Fibroblast of skin of left quadriceps (primary cell): ENCODE results near the gene PCED1A.

ENCODE experiments used
- DNase-seq, 2 experiments: peaks; one replicate each; pipeline ENCODE4 v3.0.0-alpha.2; 2013; ENCODE audit warnings: low read depth in 2 of 2

PCED1A gene, protein sequence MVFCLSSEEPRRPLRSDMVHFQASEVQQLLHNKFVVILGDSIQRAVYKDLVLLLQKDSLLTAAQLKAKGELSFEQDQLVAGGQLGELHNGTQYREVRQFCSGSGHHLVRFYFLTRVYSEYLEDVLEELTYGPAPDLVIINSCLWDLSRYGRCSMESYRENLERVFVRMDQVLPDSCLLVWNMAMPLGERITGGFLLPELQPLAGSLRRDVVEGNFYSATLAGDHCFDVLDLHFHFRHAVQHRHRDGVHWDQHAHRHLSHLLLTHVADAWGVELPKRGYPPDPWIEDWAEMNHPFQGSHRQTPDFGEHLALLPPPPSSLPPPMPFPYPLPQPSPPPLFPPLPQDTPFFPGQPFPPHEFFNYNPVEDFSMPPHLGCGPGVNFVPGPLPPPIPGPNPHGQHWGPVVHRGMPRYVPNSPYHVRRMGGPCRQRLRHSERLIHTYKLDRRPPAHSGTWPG

GRCh38 chr20:2840138-2840966 is at the start of gene PCED1A, which contains the start of gene VPS16:
TSS of gene PCED1A (minus strand) at chr20:2840655. CDS start at chr20:2839912, 743 bp downstream.
TSS of gene VPS16 (plus strand) at chr20:2840745. CDS start at chr20:2840775, 30 bp downstream.
- DNase-seq: peak in 1 of 2 experiments; percentile 63

DNA sequence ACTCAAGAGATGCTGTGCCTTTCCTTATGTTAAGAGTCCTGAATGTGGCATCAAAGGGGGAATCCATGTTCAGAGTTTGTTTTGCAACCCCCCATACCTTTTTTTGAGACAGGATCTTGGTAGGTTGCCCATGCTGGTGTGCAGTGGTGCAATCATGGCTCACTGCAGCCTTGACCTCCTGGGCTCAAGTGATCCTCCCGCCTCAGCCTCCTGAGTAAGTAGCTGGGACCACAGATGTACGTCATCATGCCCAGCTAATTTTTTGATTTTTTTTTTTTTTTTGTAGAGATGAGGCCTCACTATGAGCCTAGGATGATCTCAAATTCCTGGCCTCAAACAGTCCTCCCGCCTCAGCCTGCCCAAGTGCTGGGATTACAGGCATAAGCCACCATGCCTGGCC is 49.3 kb upstream of the PCED1A start:
- no peak for DNase-seq

GRCh38 chr20:2889209-2889608 is 48.8 kb upstream of the PCED1A start:
- DNase-seq: no peak

DNA sequence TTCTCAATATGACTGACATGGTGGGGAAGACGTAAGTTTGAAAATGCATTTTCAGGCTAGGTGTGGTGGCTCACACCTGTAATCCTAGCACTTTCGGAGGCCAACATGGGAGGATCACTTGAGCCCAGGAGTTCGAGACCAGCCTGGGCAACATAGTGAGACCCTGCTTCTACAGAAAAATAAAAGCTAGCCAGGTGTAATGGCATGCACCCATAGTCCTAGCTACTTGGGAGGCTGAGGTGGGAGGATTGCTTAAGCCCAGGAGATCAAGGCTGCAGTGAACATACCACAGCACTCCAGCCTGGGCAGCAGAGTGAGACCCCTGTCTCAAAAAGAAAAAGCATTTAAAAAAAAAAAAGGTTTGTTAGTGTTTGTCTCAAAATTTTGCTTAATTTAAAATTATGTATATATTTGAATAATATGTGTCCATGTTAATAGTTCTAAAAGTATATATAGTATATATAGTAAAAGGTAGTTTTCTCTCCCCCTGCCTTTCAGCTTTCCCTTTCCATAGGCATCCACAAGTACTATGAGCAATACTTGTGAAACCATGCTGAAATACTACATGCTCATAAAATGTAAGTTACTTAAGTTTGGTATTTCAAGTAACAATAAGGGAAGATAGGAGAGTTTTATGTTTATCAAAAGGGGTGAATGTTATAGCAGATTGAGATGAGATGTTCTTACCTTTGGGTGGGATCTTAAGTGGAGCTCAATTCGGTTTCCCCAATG is 47.9 kb upstream of the PCED1A start:
- DNase-seq: no peak

- DNase-seq: no peak
Measured at GRCh38 chr20:2887715-2888114, 47.3 kb upstream of the PCED1A start.

GRCh38 chr20:2883726-2884637 is 43.5 kb upstream of the PCED1A start:
- DNase-seq: no peak

DNA sequence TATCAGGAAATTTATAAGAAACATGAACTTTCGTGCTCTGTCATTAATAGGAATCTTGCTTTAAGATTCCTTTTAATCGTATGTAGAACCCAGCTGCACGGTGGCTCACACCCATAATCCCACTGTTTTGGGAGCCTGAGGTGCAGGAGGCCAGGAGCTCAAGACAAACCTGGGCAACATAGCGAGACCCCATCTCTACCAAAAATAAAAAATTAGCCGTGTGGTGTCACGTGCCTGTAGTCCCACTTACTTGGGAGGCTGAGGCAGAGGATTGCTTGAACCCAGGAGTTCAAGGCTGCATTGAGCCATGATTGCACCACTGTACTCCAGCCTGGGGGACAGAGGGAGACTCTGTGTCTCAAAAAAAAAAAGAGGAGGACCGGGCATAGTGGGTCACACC is 40.2 kb upstream of the PCED1A start:
- DNase-seq: no peak

GRCh38 chr20:2879146-2879545 is 38.7 kb upstream of the PCED1A start:
- peak; percentile 69 to 71 for DNase-seq

GRCh38 chr20:2878515-2878914 is 38.1 kb upstream of the PCED1A start:
- DNase-seq: no peak

DNA sequence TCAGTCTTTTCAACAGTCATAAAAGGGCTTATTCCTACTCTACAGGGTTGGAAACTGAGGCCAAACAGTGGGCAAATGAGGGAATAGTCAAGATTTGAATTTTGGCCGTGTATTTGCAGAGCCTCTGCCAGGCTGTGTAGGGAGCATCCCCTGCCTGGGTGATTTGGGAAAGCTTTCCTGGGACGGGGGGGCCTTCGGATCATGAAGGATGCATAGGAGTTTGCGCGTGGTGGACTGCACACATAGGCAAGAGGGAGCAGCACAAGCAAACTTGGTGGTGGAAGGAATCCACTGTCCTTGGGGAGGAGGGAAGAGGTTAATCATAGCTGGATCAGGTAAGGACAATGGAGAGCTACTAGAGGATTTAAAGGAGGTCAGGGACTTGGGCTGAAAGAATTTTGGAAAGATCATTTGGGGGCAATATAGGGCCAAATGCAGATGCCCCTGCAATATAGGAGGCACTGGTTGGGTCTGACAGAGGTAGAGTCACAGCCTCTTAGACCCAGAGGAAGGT is 35.3 kb upstream of the PCED1A start:
- no peak for DNase-seq

DNA sequence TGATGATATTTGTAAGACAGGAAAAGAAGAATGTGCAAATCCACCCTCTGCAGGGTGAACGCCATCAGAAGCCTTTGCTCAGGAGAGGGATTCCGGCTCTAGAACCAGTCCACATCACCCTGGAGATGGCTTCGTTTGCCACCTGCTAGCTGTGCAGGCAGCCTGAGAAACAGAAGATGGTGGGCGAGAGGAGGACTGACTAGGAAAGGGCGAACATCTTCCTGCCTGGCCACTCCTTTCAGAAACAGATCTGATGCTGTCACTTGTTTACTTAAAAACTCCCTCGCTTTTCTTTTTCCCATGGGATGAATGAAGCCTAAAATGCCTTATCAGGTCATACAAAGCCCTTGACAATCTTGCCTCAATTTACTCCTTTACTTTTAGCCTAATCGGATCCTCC is 34.0 kb upstream of the PCED1A start:
- no peak for DNase-seq

GRCh38 chr20:2873747-2874041 is 33.2 kb upstream of the PCED1A start:
- no peak for DNase-seq

DNA sequence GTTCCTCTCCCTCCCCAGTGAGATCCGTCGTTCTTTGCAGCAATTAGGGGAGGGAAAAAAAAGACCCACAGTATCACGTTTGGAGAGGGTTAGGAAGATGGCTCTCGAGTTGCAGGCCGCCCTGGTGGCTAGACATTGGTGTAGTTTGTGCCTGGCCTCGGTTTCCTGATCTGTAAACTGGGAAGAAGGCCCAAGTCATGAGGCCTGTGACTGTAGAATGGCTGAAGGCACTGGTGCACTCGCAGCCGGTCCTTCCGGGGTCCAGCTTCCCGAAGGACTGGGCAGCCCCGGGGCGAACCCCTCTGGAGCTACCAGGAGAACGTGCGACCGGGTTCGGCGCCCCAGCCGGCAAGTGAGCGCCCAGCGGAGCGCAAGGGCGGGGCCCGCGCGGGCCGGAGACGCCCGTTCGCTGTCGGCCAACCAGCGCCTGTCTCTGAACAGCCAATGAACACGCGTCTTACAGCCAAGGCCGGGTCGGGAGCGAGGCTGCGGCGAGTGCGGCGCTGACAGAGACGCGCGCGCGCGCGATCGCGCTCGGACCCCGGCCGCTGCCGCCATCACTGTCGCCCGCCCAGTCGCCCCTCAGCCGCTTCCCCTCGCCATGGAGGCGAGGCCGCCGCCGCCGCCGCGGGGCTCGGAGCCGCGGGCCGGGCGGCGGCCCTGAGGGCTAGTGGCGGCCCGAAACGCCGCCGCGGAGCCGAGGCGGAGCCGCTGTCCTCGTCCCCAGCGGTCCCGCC is 32.7 kb upstream of the PCED1A start, which contains the start of gene PTPRA:
PTPRA (plus strand) TSS at position 472 of the 737 bp plus-strand sequence. CDS start 90,797 bp downstream, outside the sequence.
- DNase-seq: peak; percentile 74 to 79

- DNase-seq: no peak
Measured at GRCh38 chr20:2872459-2873009, 32.1 kb upstream of the PCED1A start.

DNA sequence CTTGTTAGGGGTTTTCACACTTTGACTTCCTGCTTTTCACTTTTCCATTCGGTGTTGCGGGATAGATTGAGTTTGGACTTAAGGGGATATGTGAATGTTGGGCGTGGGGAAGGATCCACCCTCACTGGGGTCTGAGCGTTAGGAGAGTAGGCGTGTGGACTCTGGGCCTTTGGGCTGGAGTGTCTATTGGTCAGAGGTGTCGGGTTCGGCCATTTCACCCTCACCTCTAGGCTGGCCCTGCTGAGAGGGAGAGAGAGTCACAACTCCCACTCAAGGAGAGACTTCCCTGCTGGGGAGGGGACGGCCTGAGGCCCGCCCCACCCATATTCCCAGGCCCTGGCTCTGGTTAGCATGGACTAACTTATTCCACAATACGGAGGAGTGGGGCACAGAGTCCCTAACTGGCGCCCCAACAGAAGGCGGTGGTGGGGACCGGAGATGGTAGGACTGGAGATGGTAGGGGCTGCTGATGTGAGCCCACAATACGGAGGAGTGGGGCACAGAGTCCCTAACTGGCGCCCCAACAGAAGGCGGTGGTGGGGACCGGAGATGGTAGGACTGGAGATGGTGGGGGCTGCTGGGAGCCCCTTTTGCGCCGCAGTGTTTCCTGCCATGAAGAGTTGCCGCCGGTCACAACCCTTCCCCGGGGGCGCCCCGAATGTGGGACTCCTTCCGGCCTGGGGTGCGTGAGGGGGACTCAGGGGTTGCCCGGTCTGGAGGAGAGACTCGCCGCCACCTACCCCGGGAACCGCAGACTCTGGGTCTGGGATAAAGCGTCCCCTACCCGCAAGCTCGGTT is 31.4 kb upstream of the PCED1A start:
- no peak for DNase-seq

- no peak for DNase-seq
Measured at GRCh38 chr20:2871111-2871465, 30.6 kb upstream of the PCED1A start.

GRCh38 chr20:2869381-2869780 is 28.9 kb upstream of the PCED1A start:
- no peak for DNase-seq

DNA sequence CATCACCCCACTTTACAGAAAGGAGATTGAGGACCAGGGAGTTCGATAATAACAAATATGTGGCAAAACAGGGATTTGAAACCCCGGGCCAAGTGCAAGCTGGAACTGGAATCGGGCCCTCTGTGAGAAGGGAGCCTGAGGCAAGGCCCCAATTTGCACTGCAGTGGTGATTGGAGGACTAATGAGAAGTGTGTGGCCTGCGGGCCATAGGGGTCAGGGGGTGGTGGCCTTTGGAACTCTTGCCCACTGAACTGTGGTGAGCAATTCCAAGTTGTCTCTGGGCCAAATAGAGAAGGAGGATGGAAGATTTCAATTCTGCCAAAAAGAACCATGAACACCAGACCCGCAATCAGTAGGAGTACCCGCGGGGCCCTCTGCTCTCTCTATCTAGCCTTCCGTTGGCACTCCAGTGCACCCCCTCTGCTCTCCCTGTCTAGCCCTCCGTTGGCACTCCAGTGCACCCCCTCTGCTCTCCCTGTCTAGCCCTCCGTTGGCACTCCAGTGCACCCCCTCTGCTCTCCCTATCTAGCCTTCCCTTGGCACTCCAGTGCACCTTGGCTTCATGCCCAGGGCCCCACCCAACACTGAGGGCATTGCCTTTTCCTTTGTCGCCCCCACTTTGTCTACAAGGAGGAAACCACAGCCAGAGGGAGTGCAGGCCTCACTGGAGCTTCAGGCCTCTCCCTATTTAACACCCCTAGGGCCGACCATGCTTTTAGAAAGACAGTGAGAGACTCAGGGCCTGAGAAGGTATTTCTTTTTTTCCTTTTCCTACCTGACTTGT is 26.8 kb upstream of the PCED1A start:
- no peak for DNase-seq
